CD4-positive, alpha-beta T cell treated with Interferon alpha-2 for 1 hour (primary cell): Measurements from ENCODE around the gene SULF2.
"Not testable (repeated sequence)": the region's sequence is repeated elsewhere in the genome, so short reads cannot be mapped to it uniquely, and the experiment has no call there.

Experiments used
- DNase-seq, 2 donors: peaks; one replicate each; pipeline ENCODE4 v3.0.0-alpha.2; 2020 to 2022

SULF2 gene

GRCh38 chr20:47785311-47785853 lies at the start of gene SULF2:
TSS of gene SULF2 (minus strand) at chr20:47785481. CDS start at chr20:47757363, 28,118 bp downstream.
- no peak for DNase-seq

GRCh38 chr20:47831675-47832074 lies 46.4 kb upstream of the SULF2 start:
- not testable (repeated sequence) for DNase-seq

GRCh38 chr20:47826716-47827115 lies 41.4 kb upstream of the SULF2 start:
- DNase-seq: not testable (repeated sequence)

GRCh38 chr20:47826006-47826405 lies 40.7 kb upstream of the SULF2 start:
- DNase-seq: not testable (repeated sequence)

- DNase-seq: no peak
Measured at GRCh38 chr20:47825011-47825762, 39.9 kb upstream of the SULF2 start.

GRCh38 chr20:47823941-47824340 lies 38.7 kb upstream of the SULF2 start:
- not testable (repeated sequence) for DNase-seq

- no peak for DNase-seq
Measured at GRCh38 chr20:47821481-47822100, 36.3 kb upstream of the SULF2 start.

GRCh38 chr20:47818996-47819609 lies 33.8 kb upstream of the SULF2 start:
- DNase-seq: no peak

GRCh38 chr20:47818466-47818865 lies 33.2 kb upstream of the SULF2 start:
- DNase-seq: no peak

GRCh38 chr20:47818016-47818415 lies 32.7 kb upstream of the SULF2 start:
- DNase-seq: no peak

- DNase-seq: no peak
Measured at GRCh38 chr20:47817573-47817972, 32.3 kb upstream of the SULF2 start.

GRCh38 chr20:47816487-47817451 lies 31.5 kb upstream of the SULF2 start:
- DNase-seq: no peak

- DNase-seq: no peak
Measured at GRCh38 chr20:47815866-47816265, 30.6 kb upstream of the SULF2 start.

- DNase-seq: no peak
Measured at GRCh38 chr20:47815416-47815806, 30.1 kb upstream of the SULF2 start.

GRCh38 chr20:47814632-47815415 lies 29.5 kb upstream of the SULF2 start:
- DNase-seq: no peak

GRCh38 chr20:47810721-47811347 lies 25.6 kb upstream of the SULF2 start:
- no peak for DNase-seq

GRCh38 chr20:47810116-47810677 lies 24.9 kb upstream of the SULF2 start:
- no peak for DNase-seq

- no peak for DNase-seq
Measured at GRCh38 chr20:47809161-47809960, 24.1 kb upstream of the SULF2 start.

GRCh38 chr20:47805951-47806350 lies 20.7 kb upstream of the SULF2 start:
- DNase-seq: no peak

GRCh38 chr20:47804972-47805371 lies 19.7 kb upstream of the SULF2 start:
- DNase-seq: not testable (repeated sequence)
